ENCODE data around the gene SLC30A10.

DNA sequence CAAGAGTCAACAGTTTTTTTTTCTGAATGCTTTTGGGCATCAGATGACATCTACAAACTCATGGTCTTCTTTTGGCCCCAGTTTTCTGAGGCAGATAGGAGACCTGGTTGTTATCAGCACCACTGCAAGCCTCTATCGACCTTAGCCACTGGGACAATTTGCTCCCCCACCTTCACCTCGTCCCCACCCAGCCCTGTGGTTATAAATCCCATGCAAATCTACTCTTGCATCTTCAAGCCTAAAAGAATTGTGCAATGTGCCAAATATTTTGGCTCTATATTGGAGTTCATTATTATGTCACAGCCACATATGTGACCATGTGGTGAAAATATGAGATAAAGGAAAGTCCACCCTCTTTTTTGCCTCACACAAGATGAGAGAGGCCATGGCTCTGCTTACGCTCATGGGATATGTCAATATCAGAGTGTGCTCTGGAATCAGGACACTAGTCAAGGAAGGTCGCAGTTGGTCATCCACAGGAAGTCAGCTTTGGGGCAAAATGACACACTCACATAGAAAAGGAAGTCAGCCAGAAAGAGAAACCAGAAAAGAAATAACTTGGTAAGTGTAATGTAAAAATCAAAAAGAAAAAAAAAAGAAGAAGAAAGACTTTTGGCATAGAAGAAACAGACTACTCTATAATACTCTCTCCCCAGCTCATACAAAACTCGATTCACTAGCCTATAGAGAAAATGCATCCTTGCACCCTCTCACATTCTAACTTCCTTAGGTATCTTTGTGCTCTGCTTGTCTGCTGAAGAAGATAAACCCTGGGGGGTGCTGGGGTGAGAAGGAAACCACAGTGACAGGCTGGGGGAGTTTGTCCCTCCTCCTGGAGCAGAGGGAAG lies 21.2 kb downstream of the SLC30A10 start:
- TF ChIP-seq, protein P1, sequence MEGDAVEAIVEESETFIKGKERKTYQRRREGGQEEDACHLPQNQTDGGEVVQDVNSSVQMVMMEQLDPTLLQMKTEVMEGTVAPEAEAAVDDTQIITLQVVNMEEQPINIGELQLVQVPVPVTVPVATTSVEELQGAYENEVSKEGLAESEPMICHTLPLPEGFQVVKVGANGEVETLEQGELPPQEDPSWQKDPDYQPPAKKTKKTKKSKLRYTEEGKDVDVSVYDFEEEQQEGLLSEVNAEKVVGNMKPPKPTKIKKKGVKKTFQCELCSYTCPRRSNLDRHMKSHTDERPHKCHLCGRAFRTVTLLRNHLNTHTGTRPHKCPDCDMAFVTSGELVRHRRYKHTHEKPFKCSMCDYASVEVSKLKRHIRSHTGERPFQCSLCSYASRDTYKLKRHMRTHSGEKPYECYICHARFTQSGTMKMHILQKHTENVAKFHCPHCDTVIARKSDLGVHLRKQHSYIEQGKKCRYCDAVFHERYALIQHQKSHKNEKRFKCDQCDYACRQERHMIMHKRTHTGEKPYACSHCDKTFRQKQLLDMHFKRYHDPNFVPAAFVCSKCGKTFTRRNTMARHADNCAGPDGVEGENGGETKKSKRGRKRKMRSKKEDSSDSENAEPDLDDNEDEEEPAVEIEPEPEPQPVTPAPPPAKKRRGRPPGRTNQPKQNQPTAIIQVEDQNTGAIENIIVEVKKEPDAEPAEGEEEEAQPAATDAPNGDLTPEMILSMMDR (IDR thresholded peaks at IDR 0.05), result no peak
- no peak for TF ChIP-seq POLR2A (IDR thresholded peaks at IDR 0.05)
